EL (cell line): ENCODE measurements around the gene BTBD9.

Experiments used
- DNase-seq: peaks from one replicate; pipeline ENCODE4 v3.0.0-alpha.2; 2016

BTBD9 gene

GRCh38 chr6:38593998-38594665 is 45.6 kb downstream of the BTBD9 start:
- DNase-seq = no peak

- DNase-seq = no peak
These were observed 46.3 kb downstream of the BTBD9 start for GRCh38 chr6:38593409-38593808.

GRCh38 chr6:38591439-38591838 is 48.3 kb downstream of the BTBD9 start:
- DNase-seq = no peak

- DNase-seq = no peak
These were observed 50.4 kb downstream of the BTBD9 start for GRCh38 chr6:38589367-38589720.

GRCh38 chr6:38588631-38589366 is 50.9 kb downstream of the BTBD9 start:
- DNase-seq = peak; percentile 56

GRCh38 chr6:38587766-38588362 is 51.9 kb downstream of the BTBD9 start:
- no peak for DNase-seq

- DNase-seq = no peak
These were observed 52.7 kb downstream of the BTBD9 start for GRCh38 chr6:38586992-38587391.

GRCh38 chr6:38584731-38585130 is 55.0 kb downstream of the BTBD9 start:
- DNase-seq = no peak

GRCh38 chr6:38583523-38583922 is 56.2 kb downstream of the BTBD9 start:
- no peak for DNase-seq

- DNase-seq = no peak
These were observed 59.7 kb downstream of the BTBD9 start for GRCh38 chr6:38580030-38580429.

- DNase-seq = no peak
These were observed 60.6 kb downstream of the BTBD9 start for GRCh38 chr6:38579010-38579628.

GRCh38 chr6:38578075-38578474 is 61.7 kb downstream of the BTBD9 start:
- no peak for DNase-seq

- no peak for DNase-seq
These were observed 62.2 kb downstream of the BTBD9 start for GRCh38 chr6:38577492-38577891.

- no peak for DNase-seq
These were observed 65.8 kb downstream of the BTBD9 start for GRCh38 chr6:38573801-38574395.

GRCh38 chr6:38572186-38572813 is 67.4 kb downstream of the BTBD9 start:
- DNase-seq = no peak

GRCh38 chr6:38571721-38572120 is 68.0 kb downstream of the BTBD9 start:
- no peak for DNase-seq

GRCh38 chr6:38570750-38571149 is 69.0 kb downstream of the BTBD9 start:
- peak; percentile 18 for DNase-seq

- peak; percentile 92 for DNase-seq
These were observed 72.3 kb downstream of the BTBD9 start for GRCh38 chr6:38567436-38567835.

GRCh38 chr6:38566295-38567030 is 73.3 kb downstream of the BTBD9 start:
- DNase-seq = no peak

- no peak for DNase-seq
These were observed 75.4 kb downstream of the BTBD9 start for GRCh38 chr6:38564301-38564700.

GRCh38 chr6:38555606-38556005 is 84.1 kb downstream of the BTBD9 start:
- no peak for DNase-seq
